ENCODE measurements around the gene RNF144A. TPM values are rescaled to one million over a fixed set of nuclear protein-coding genes. Genes with fewer than 3 reads are reported as not detected.

Gene RNF144A
- total RNA-seq, 1 donor from 2014 or later, result 36.4 TPM

GRCh38 chr2:6906165-6906741 lies 11.0 kb upstream of the RNF144A start:
- intact Hi-C loops (cut with micrococcal nuclease), result loop anchor here (5.0 kb wide), 1 partner anchor 41 kb away; no protein-coding TSS in a partner anchor

GRCh38 chr2:6908291-6908690 lies 8.9 kb upstream of the RNF144A start:
- intact Hi-C loops (cut with micrococcal nuclease), result loop anchor here (2.0 to 5.0 kb wide), 2 partner anchors 39 to 41 kb away; no protein-coding TSS in a partner anchor

DNA sequence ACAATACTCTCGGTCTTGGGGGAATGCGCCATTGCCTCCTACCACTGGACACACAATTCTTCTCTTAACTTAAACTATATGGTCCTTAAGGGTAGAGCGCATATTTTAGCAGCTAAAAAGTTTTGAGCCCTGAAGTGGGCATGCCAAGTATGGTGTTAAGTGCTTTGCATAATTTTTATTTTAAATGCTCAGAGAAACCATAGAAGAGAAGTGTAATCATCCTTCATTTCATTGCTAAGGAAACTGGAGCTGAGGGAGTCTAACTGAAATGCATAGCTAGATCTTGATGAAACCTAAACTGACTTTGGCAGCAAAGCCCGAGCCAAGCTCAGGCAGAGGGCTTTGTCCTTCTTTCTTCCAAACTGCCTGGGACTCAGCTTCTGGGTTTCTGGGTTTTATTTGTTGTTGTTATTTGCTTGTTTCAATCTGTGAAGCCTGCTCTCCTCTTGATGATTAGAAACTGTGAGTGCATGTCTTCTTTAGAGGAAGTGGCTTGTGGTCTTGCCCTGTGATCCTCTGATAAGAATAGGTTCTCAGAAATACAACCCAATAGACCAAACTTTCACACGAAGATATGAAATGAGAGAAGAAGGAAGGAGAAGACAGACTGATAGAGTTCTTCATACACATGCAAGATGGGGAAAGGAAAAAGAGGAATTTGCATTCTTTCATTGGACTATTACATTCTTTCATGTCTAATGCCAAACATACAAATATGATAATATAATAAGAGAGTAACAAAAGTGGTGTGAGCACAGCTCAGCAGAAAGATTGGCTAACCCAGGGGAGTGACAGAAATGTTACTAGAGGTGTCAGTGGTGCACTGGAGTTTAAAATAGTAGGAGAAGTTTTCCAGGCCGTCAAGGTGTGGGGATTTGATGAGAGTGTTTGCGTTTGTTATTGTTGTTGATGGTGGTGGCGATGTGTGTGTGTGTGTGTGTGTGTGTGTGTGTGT lies 7.5 kb upstream of the RNF144A start:
- intact Hi-C loops (cut with micrococcal nuclease), result loop anchor here (1.0 to 5.0 kb wide), 5 partner anchors 8 to 43 kb away; partner anchors contain the start of genes RNF144A and RSAD2

GRCh38 chr2:6911721-6912120 lies 5.5 kb upstream of the RNF144A start:
- intact Hi-C loops (cut with micrococcal nuclease), result no loop called here

DNA sequence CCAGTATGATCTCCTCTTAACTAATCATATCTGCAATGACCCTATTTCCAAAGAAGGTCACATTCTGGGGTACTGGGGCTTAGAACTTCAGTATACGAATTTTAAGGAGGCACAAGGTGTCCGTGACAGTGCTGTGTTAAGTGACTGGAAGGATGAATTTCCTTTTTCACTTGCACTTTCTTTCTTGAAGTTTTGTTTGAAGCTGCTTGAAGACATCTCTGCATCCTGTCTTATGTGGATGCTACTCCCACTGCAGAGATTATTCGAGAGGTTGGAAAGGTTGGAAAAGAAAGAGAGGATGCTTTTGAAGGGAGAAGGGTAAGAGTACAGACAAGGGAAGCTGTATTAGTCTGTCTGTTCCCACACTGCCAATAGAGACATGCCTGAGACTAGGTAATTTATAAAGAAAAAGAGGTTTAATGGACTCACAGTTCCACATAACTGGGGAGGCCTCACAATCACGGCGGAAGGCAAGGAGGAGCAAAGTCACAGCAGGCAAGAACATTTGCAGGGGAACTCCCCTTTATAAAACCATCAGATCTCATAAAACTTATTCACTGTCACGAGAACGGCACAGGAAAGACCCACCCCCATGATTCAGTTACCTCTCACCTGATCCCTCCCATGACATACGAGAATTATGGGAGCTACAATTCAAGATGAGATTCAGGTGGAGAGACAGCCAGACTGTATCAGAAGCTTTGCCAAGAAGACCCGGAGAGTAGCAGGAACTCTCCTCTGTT lies 3.6 kb upstream of the RNF144A start:
- intact Hi-C loops (cut with micrococcal nuclease), result no loop called here

- intact Hi-C loops (cut with micrococcal nuclease), result loop anchor here (5.0 kb wide), 1 partner anchor 127 kb away; no protein-coding TSS in a partner anchor
These were observed 2.4 kb upstream of the RNF144A start for GRCh38 chr2:6914828-6915227.

GRCh38 chr2:6915399-6915798 lies 1.8 kb upstream of the RNF144A start:
- intact Hi-C loops (cut with micrococcal nuclease), result loop anchor here (5.0 kb wide), 1 partner anchor 127 kb away; no protein-coding TSS in a partner anchor

DNA sequence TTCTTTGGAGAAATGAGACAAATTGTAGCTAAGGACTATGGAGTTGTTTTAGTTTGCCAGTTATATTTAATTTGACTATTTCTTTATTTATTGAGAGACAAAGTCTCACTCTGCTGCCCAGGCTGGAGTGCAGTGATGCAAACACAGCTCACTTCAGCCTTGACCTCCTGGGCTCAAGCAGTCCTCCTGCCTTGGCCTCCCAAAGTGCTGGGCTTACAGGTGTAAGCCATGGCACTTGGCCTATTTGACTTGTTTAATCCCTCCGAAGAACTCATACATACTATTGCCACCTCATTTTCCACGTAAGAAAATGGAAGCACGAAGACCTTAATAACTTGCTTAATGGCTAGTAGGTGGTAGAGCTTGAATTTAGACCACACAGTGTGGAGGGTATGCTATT lies 988 bp upstream of the RNF144A start:
- intact Hi-C loops (cut with micrococcal nuclease), result loop anchor here (2.0 to 5.0 kb wide), 2 partner anchors 51 to 126 kb away; partner anchors contain the start of gene CMPK2

- intact Hi-C loops (cut with micrococcal nuclease), result loop anchor here (1.0 to 5.0 kb wide), 4 partner anchors 7 to 126 kb away; partner anchors contain the start of gene CMPK2
These were observed 509 bp upstream of the RNF144A start for GRCh38 chr2:6916736-6917070.

GRCh38 chr2:6917761-6918421 lies 679 bp downstream of the RNF144A start:
- intact Hi-C loops (cut with micrococcal nuclease), result loop anchor here (1.0 to 5.0 kb wide), 4 partner anchors 9 to 124 kb away; partner anchors contain the start of gene CMPK2

DNA sequence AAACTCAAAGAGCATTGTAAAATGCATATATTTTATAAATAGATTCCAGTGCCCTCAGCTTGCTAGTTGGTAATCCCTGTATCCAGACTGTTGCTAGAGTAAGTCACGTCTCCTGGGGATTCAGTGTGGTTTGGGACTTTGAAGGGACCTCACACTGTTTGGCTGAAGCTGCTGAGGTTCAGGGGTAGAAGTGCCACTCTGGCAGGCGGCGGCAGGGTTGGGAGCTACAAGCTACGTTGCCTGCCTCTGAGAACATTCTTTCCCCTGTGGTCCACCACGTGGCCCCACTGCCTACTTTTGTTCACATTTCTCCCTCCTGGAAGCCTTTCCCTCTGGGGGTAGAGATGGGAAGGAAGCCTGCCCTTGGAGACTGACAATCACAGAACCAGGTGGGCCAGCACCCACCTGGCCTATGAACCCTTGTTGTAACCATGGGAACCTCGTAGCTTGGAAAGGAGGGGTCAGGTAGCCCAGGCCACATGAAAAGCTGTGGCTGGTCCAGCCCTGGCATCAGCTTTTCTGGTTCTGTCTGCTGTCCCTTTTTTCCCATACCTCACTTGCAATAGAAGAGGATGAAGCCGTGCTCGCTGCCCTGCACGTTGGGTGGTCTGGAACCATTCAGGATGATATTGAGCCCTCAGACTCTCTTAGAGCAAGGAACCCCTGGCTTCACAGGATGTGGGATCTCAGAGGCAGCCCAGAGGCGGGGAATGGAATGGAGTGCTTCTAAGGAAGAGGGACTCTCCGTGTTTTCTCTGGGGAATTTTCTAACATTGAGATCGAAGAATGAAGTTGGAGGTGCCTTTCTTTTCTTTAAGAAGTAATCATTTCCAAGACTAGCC lies 2.9 kb downstream of the RNF144A start:
- intact Hi-C loops (cut with micrococcal nuclease), result loop anchor here (5.0 kb wide), 1 partner anchor 122 kb away; no protein-coding TSS in a partner anchor

GRCh38 chr2:6920743-6921064 lies 3.5 kb downstream of the RNF144A start:
- intact Hi-C loops (cut with micrococcal nuclease), result no loop called here

GRCh38 chr2:6921321-6921922 lies 4.2 kb downstream of the RNF144A start:
- intact Hi-C loops (cut with micrococcal nuclease), result no loop called here

GRCh38 chr2:6922201-6922656 lies 5.0 kb downstream of the RNF144A start:
- intact Hi-C loops (cut with micrococcal nuclease), result no loop called here

DNA sequence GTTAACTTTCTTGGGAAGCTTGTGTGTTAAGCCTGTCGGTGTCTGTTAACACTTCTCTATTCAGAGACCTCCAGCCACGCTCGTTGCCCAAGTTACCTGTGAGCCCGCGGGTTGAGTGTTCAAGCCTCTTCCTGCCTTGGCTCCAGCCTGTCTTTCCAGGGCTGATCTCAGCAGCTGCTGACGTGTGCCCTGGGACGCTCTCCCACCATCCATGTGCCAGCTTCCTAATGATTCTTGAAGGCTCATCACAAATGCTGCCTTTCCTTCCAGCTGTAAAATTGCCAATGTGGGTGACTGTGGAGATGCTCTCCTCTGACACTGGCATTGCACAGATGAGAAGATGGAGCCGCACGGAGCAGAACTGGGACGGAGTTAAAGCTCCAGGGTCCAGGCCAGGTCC lies 6.1 kb downstream of the RNF144A start:
- intact Hi-C loops (cut with micrococcal nuclease), result no loop called here

- intact Hi-C loops (cut with micrococcal nuclease), result no loop called here
These were observed 7.1 kb downstream of the RNF144A start for GRCh38 chr2:6924101-6924923.

DNA sequence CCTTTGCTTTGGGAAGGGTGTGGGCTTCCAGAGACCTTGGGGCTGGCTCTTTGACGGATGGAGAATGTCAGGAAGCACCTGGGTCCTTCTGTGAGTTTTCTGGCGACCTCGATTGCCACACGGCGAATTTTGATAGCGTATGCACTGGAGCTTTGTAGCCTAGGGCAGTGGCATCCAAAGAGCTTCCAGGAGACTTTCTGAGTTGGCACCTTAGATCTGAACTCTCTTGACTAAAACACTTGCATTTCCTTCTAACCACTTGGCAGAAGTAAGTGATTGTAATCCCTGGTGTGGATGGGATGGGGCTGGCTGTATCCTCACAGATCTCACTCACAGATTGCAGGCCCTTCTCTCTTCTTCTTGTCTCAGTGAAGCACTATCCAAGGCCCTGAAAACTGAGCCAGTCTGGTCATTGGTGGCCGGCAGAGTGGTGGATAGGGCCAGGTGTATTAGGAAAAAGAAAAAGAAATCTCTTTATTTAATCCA lies 7.8 kb downstream of the RNF144A start:
- intact Hi-C loops (cut with micrococcal nuclease), result no loop called here

GRCh38 chr2:6926071-6926732 lies 9.0 kb downstream of the RNF144A start:
- intact Hi-C loops (cut with micrococcal nuclease), result no loop called here

Data from T-helper 2 cell treated with Interferon-gamma antibody and Interleukin-4, amounts not matched to agents 100 ng/mL and 5 ng/mL, for 36 hours (primary cell).